GM21786 (cell line): ENCODE results near the gene SLIT3.
"Not testable (repeated sequence)": the region's sequence is repeated elsewhere in the genome, so short reads cannot be mapped to it uniquely, and the experiment has no call there.

Source experiments
- ATAC-seq: cut with Tn5 transposase; IDR thresholded peaks from one replicate; pipeline ENCODE4 v1.9.1; 2021; ENCODE audit not compliant: unreplicated experiment

The SLIT3 gene

GRCh38 chr5:169149317-169149716, 151.6 kb downstream of the SLIT3 start:
- no peak for ATAC-seq

GRCh38 chr5:169148138-169148740, 152.7 kb downstream of the SLIT3 start:
- ATAC-seq, result no peak

GRCh38 chr5:169147534-169147933, 153.4 kb downstream of the SLIT3 start:
- ATAC-seq, result no peak

- no peak for ATAC-seq
Observed at GRCh38 chr5:169146158-169146557, 154.8 kb downstream of the SLIT3 start.

- no peak for ATAC-seq
Observed at GRCh38 chr5:169142264-169142970, 158.5 kb downstream of the SLIT3 start.

DNA sequence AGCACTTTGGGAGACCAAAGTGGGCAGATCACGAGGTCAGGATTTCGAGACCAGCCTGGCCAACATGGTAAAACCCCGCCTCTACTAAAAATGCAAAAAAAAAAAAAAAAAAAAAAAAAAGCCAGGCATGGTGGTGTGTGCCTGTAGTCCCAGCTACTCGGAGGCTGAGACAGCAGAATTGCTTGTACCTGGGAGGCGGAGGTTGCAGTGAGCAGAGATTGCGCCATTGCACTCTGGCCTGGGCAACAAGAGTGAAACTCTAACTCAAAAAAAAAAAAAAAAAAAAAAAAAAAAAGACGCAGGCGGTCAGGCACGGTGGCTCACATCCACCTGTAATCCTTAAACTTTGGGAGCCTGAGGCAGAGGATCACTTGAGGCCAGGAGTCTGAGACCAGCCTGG, 160.7 kb downstream of the SLIT3 start:
- not testable (repeated sequence) for ATAC-seq

- ATAC-seq, result no peak
Observed at GRCh38 chr5:169139480-169140050, 161.4 kb downstream of the SLIT3 start.

GRCh38 chr5:169133531-169133930, 167.4 kb downstream of the SLIT3 start:
- ATAC-seq, result no peak

- no peak for ATAC-seq
Observed at GRCh38 chr5:169132302-169132660, 168.7 kb downstream of the SLIT3 start.

- no peak for ATAC-seq
Observed at GRCh38 chr5:169131616-169132301, 169.2 kb downstream of the SLIT3 start.

GRCh38 chr5:169128679-169129078, 172.3 kb downstream of the SLIT3 start:
- no peak for ATAC-seq

DNA sequence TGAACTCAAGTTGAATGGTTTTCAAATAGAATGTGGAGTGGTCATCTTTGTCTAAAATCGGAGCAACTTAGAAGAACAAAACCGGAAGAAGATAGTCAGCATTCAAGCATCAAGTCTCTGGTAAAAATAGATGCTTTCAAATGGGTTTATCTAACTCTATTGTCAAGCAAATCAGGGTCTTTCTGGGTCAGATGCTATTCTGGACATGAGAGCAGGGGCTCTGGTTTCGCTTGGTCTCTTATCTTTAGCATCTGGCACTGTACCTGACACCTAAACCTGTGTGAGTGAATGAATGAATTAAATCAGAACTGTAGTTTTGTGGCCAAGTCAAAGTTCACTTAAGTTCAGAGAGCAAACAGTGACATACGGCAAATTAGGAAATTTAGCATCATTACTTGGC, 173.5 kb downstream of the SLIT3 start:
- no peak for ATAC-seq

GRCh38 chr5:169126481-169127021, 174.4 kb downstream of the SLIT3 start:
- no peak for ATAC-seq

- no peak for ATAC-seq
Observed at GRCh38 chr5:169125571-169125970, 175.4 kb downstream of the SLIT3 start.

GRCh38 chr5:169122951-169123350, 178.0 kb downstream of the SLIT3 start:
- no peak for ATAC-seq

DNA sequence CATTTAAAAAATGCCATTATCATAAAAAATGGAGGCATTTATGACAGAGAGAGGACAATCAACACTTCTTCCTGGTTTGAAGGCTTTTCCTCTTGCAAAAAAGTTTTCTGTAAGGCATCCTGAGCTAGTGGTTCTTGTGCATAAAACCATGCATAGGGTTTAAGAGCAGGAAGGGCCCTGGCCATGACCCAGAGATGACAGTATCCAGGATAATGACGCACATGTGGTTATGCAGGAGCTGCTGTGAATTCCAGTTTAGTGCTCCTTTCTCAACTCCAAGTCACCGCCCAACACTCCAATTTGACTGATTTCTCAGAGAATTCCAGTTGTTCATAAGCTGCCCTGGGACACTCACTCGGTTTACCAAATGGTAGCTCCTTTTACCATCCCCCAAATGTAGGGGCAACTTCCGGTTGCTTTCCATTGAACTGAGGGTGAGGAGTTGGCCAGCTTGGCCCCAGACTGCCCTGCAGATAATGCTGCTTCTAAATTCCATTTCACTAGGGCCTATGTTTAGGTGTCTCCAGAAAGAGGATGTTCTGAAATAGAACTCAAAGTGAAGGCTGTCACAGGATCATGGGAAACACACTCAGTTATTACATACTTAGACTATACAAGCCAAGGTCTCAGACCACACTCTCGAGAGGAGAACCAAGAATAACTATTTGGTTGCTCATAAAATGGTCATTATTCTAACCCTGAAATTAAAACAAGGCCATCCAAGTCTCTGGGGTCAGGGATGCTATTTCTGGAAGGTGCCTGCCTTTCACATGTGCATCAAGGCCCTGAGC, 179.1 kb downstream of the SLIT3 start:
- ATAC-seq, result no peak

- ATAC-seq, result no peak
Observed at GRCh38 chr5:169119288-169120048, 181.5 kb downstream of the SLIT3 start.

- no peak for ATAC-seq
Observed at GRCh38 chr5:169116961-169117461, 183.9 kb downstream of the SLIT3 start.

GRCh38 chr5:169115461-169116124, 185.3 kb downstream of the SLIT3 start:
- no peak for ATAC-seq
